A673 (cell line): ENCODE data around the gene NELL1. TPM values are rescaled to one million over a fixed set of nuclear protein-coding genes. Genes with fewer than 3 reads are reported as not detected.

Source experiments
- BruUV-seq: library from RNA; stranded (reverse); fragments of 400-500 nt; replicated peaks from 2 replicates; lab custom pipeline; 2021; lab: Mats Ljungman, UMichigan
- CTCF ChIA-PET: fragments of 300-600 bp; sonication (Branson Sonifier 250); formaldehyde crosslinking; loops from one replicate; lab custom pipeline; 2022; ENCODE audit warnings: antibody characterized with exemption; lab: Charles Lee
- POLR2A ChIA-PET: fragments of 300-600 bp; sonication (Branson Sonifier 250); formaldehyde crosslinking; loops from one replicate; lab custom pipeline; 2022; ENCODE audit warnings: antibody characterized with exemption; ENCODE audit not compliant: low non-redundant PET; lab: Charles Lee
- DNase-seq: peaks from one replicate; pipeline ENCODE4 v3.0.0-alpha.2; 2015; ENCODE audit warnings: low spot score
- H3K27ac ChIP-seq: fragments of 200-600 bp; sonication (generic); 2 replicates; pipeline ENCODE4 v1.5.1; 2016; ENCODE audit warnings: mixed run types, low read depth, mild to moderate bottlenecking, mixed read lengths, antibody characterized with exemption, low read length; ENCODE audit not compliant: poor library complexity, severe bottlenecking
- H3K27me3 ChIP-seq: fragments of 200-600 bp; sonication (generic); replicated peaks from 2 replicates; pipeline ENCODE4 v1.6.1; 2017; ENCODE audit warnings: mixed run types, low read depth, mild to moderate bottlenecking, mixed read lengths, antibody characterized with exemption, low read length; ENCODE audit not compliant: insufficient read depth, poor library complexity
- H3K36me3 ChIP-seq: fragments of 200-600 bp; sonication (generic); 2 replicates; pipeline ENCODE4 v1.6.1; 2016; ENCODE audit warnings: mixed run types, mild to moderate bottlenecking, mixed read lengths, antibody characterized with exemption, low read length; ENCODE audit not compliant: insufficient read depth, poor library complexity, severe bottlenecking
- H3K4me1 ChIP-seq: fragments of 200-600 bp; sonication (generic); 2 replicates; pipeline ENCODE4 v1.6.1; 2017; ENCODE audit warnings: mixed run types, mild to moderate bottlenecking, mixed read lengths, antibody characterized with exemption, low read length; ENCODE audit not compliant: insufficient read depth, poor library complexity, severe bottlenecking
- H3K4me3 ChIP-seq: fragments of 200-600 bp; sonication (generic); 2 replicates; pipeline ENCODE4 v1.5.1; 2016; ENCODE audit warnings: low read depth, mixed run types, mild to moderate bottlenecking, mixed read lengths, low read length; ENCODE audit not compliant: poor library complexity, severe bottlenecking
- H3K9me3 ChIP-seq: fragments of 200-600 bp; sonication (generic); 2 replicates; pipeline ENCODE4 v1.6.1; 2016; ENCODE audit warnings: mixed run types, low read depth, mild to moderate bottlenecking, mixed read lengths, antibody characterized with exemption, low read length; ENCODE audit not compliant: poor library complexity, severe bottlenecking
- EZH2 ChIP-seq: fragments of 200-600 bp; sonication (generic); IDR thresholded peaks from 2 replicates; pipeline ENCODE4 v1.6.1; 2017; ENCODE audit warnings: borderline replicate concordance, low read depth, mild to moderate bottlenecking, mixed read lengths, antibody characterized with exemption, low read length; ENCODE audit not compliant: poor library complexity, severe bottlenecking
- intact Hi-C: fragments of 100-400 bp; cut with micrococcal nuclease; formaldehyde crosslinking; loops from one replicate; pipeline ENCODE4 v1.10.0; 2022; ENCODE audit not compliant: unreplicated experiment
- total RNA-seq: library from RNA; stranded (reverse); gene quantifications from 2 replicates; pipeline ENCODE4 v1.2.3, GENCODE V29; 2021
- TF ChIP-seq, protein P1 (sequence below): fragments of 300-800, 200-600 bp; sonication (generic); conservative IDR thresholded peaks from 2 replicates; pipeline ENCODE4 v1.5.1; 2017; ENCODE audit warnings: low read depth, mild to moderate bottlenecking, antibody characterized with exemption, low read length, moderate library complexity, mixed read lengths

The NELL1 gene
- total RNA-seq, 1 experiment from 2014 or later = 0.32 TPM

- DNase-seq = no peak
- no peak overlapping the region for H3K27ac ChIP-seq
- no peaks in the 10 kb centered on the region for H3K9me3 ChIP-seq
- no peak overlapping the region for H3K4me3 ChIP-seq
- intact Hi-C loops = no loop called here
- ChIA-PET CTCF (no interaction called here), POLR2A (no interaction called here)
- H3K36me3 ChIP-seq = no peaks in the 10 kb centered on the region
- peaks cover 4% of the 10 kb centered on the region for H3K4me1 ChIP-seq
- BruUV-seq = no TSS peak
- no peaks in the 10 kb centered on the region for H3K27me3 ChIP-seq
- no peak for TF ChIP-seq EZH2
- TF ChIP-seq, protein P1, sequence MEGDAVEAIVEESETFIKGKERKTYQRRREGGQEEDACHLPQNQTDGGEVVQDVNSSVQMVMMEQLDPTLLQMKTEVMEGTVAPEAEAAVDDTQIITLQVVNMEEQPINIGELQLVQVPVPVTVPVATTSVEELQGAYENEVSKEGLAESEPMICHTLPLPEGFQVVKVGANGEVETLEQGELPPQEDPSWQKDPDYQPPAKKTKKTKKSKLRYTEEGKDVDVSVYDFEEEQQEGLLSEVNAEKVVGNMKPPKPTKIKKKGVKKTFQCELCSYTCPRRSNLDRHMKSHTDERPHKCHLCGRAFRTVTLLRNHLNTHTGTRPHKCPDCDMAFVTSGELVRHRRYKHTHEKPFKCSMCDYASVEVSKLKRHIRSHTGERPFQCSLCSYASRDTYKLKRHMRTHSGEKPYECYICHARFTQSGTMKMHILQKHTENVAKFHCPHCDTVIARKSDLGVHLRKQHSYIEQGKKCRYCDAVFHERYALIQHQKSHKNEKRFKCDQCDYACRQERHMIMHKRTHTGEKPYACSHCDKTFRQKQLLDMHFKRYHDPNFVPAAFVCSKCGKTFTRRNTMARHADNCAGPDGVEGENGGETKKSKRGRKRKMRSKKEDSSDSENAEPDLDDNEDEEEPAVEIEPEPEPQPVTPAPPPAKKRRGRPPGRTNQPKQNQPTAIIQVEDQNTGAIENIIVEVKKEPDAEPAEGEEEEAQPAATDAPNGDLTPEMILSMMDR = no peak
Measured at GRCh38 chr11:21561581-21561980, 892.2 kb downstream of the NELL1 start.

- intact Hi-C loops = no loop called here
- Histone ChIP-seq H3K27ac (no peak overlapping the region), H3K4me3 (no peak overlapping the region), H3K4me1 (no peaks in the 10 kb centered on the region), H3K9me3 (no peaks in the 10 kb centered on the region), H3K27me3 (no peaks in the 10 kb centered on the region), H3K36me3 (no peaks in the 10 kb centered on the region)
- DNase-seq = no peak
- no TSS peak for BruUV-seq
- ChIA-PET POLR2A (no interaction called here), CTCF (no interaction called here)
- TF ChIP-seq, protein P1 = no peak
- no peak for TF ChIP-seq EZH2
Measured at GRCh38 chr11:21564095-21564494, 894.7 kb downstream of the NELL1 start.

DNA sequence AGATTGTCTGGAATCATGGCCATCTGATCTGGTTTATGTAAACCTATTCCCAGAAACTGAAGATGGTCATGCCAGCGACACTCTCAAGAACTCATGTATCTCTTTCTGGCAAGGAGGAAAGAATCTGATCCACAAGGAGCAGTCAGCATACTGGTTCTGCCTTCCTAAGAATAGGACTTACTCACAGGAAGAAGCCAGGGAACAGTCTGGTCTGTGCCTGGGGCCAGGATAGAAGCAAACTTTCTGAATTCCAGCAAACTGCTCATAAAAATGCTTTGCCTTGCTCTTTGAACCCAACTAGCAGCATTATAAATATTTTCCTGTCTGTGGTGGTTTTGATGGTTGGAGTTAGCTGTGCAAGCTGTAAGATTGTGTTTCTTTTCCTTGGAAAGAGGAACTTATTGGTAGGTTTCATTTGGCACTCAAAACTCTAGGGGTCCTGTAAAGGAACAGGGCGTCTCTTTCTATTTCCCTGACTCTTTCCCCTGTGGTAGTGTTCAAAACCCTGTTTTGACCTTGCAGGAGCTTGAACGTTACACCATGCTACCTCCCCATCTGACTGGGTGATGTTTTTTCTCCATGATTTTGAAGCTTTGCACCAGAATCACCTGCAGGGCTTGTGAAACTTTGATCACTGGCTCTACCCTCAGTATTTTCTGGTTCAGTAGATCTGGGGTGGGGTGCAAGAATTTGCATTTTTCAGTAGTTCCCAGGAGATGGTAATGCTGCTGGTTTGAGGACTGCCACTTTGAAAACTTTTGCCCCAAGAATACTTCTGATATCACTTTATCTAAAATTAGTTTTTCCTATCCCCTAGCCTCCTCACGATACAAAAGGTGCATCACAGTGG lies 895.7 kb downstream of the NELL1 start:
- TF ChIP-seq, protein P1 = no peak
- TF ChIP-seq EZH2 = no peak
- Histone ChIP-seq H3K4me3 (no peak overlapping the region), H3K4me1 (no peaks in the 10 kb centered on the region), H3K27me3 (no peaks in the 10 kb centered on the region), H3K27ac (no peak overlapping the region), H3K36me3 (no peaks in the 10 kb centered on the region), H3K9me3 (no peaks in the 10 kb centered on the region)
- ChIA-PET CTCF (no interaction called here), POLR2A (no interaction called here)
- intact Hi-C loops = no loop called here
- DNase-seq = no peak
- BruUV-seq = no TSS peak
